Spleen (tissue), 7 donors: Measurements from ENCODE around the gene NHLH1.

ENCODE experiments used
- POLR2A ChIP-seq, 3 donors: fragments of 450-650 bp; IDR thresholded peaks; one replicate each; pipeline ENCODE4 v1.5.1; 2017; ENCODE audit warnings: antibody characterized with exemption in 3 of 3, mild to moderate bottlenecking in 1 of 3
- POLR2AphosphoS5 ChIP-seq, 3 donors: sonication (generic); formaldehyde crosslinking; IDR thresholded peaks; one replicate each; pipeline ENCODE4 v1.5.1; 2017; ENCODE audit warnings: antibody characterized with exemption in 3 of 3
- TF ChIP-seq, protein P1 (sequence below), 11 experiments: fragments of 200-600 bp in 7 of 11; fragments of 450-650 bp in 4 of 11; sonication (generic) in 4 of 11; IDR thresholded peaks in 8 of 11; conservative IDR thresholded peaks in 3 of 11; 1 replicate in 7 of 11; 2 replicates in 4 of 11; pipeline versions ENCODE4 v1.4.0 to v1.8.0; 2016 to 2021; ENCODE audit warnings: antibody characterized with exemption in 11 of 11, inconsistent platforms in 4 of 11, mild to moderate bottlenecking in 1 of 11
- donor health status: DM: no; HTN: no; CAD: no; lungs with moderate emphysema.
- donor health status: DM: no; HTN: no; CAD: no.
- donor health status: DM: no; HTN: no; CAD: no.

DNA sequence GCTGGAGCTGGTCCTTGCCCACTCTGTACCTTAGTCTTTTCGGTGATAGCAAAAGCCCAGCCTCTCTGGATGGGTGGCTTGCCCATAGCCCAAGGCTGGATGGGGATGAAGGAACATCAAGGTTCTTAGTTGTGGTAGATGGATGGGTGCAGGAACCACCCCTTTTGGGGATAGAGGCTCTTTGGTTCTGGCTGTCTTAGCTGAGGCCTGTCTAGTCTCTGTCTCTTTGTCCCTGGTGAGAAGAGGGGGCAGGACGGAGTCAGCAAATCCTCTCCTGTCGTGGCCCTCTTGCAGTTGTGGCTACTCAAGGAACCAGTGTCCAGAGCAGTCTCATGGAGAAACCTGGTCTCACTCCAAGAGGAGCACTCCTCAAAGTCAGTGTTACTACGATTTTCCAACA lies 42.0 kb downstream of the NHLH1 start:
- TF ChIP-seq POLR2A (IDR thresholded peaks at IDR 0.05), result no peak
- TF ChIP-seq, protein P1, sequence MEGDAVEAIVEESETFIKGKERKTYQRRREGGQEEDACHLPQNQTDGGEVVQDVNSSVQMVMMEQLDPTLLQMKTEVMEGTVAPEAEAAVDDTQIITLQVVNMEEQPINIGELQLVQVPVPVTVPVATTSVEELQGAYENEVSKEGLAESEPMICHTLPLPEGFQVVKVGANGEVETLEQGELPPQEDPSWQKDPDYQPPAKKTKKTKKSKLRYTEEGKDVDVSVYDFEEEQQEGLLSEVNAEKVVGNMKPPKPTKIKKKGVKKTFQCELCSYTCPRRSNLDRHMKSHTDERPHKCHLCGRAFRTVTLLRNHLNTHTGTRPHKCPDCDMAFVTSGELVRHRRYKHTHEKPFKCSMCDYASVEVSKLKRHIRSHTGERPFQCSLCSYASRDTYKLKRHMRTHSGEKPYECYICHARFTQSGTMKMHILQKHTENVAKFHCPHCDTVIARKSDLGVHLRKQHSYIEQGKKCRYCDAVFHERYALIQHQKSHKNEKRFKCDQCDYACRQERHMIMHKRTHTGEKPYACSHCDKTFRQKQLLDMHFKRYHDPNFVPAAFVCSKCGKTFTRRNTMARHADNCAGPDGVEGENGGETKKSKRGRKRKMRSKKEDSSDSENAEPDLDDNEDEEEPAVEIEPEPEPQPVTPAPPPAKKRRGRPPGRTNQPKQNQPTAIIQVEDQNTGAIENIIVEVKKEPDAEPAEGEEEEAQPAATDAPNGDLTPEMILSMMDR (IDR thresholded peaks at IDR 0.05 in 8 of 11, conservative IDR thresholded peaks at IDR 0.05 in 3 of 11), result no peak
- no peak for TF ChIP-seq POLR2AphosphoS5 (IDR thresholded peaks at IDR 0.05)
